ENCODE data around the gene NRG3. TPM values are rescaled to one million over a fixed set of nuclear protein-coding genes. Genes with fewer than 3 reads are reported as not detected.

Gene NRG3
- total RNA-seq, 4 donors from 2014 or later, result 0.32 to 1.4 TPM; not detected in 2

DNA sequence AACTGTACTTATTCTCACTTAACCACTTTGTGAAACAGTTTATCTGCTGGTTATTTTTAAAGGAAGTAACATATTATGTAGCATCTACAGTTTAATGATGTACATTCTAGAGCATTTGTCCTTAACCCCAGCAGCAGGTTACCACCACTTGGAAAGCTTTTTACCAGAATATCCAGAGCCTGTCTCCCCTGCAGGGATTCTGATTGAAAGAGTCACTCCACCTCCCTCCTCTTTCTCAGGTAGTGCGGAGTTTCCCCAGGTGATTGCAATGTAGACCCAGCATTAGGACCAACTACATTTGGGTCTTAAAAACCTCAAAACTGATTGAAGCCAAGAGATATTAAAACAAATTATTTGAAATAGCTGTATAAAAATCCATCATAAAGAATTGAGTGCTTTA is 53.1 kb downstream of the NRG3 start:
- Histone ChIP-seq H3K36me3 (no peaks in the 10 kb centered on the region), H3K27ac (no peak overlapping the region), H3K9me3 (no peaks in the 10 kb centered on the region), H3K27me3 (no peaks in the 10 kb centered on the region), H3K4me1 (no peaks in the 10 kb centered on the region), H3K4me3 (no peak overlapping the region)
- DNase-seq, result no peak
- intact Hi-C loops (cut with DNase I; ENCODE audit: low total_unique reads) (no loop called here), in situ Hi-C loops (cut with MboI; ENCODE audit: low pct_ligation_motif_present in 1 of 4, low pct_unique_long_range_greater_than_20kb in 1 of 4, low sequenced_read_pairs in 3 of 4) (no loop called here)
- TF ChIP-seq EP300 (IDR thresholded peaks at IDR 0.05; ENCODE audit: low read depth) (no peak), POLR2AphosphoS5 (IDR thresholded peaks at IDR 0.05) (no peak), POLR2A (IDR thresholded peaks at IDR 0.05) (no peak)
- TF ChIP-seq, protein P1, sequence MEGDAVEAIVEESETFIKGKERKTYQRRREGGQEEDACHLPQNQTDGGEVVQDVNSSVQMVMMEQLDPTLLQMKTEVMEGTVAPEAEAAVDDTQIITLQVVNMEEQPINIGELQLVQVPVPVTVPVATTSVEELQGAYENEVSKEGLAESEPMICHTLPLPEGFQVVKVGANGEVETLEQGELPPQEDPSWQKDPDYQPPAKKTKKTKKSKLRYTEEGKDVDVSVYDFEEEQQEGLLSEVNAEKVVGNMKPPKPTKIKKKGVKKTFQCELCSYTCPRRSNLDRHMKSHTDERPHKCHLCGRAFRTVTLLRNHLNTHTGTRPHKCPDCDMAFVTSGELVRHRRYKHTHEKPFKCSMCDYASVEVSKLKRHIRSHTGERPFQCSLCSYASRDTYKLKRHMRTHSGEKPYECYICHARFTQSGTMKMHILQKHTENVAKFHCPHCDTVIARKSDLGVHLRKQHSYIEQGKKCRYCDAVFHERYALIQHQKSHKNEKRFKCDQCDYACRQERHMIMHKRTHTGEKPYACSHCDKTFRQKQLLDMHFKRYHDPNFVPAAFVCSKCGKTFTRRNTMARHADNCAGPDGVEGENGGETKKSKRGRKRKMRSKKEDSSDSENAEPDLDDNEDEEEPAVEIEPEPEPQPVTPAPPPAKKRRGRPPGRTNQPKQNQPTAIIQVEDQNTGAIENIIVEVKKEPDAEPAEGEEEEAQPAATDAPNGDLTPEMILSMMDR (IDR thresholded peaks at IDR 0.05), result no peak
- 97 to 100% methylated on average over 1 of the region's 1 CpG for WGBS, 2 donors (ENCODE audit: low coverage in 1 of 2)

DNA sequence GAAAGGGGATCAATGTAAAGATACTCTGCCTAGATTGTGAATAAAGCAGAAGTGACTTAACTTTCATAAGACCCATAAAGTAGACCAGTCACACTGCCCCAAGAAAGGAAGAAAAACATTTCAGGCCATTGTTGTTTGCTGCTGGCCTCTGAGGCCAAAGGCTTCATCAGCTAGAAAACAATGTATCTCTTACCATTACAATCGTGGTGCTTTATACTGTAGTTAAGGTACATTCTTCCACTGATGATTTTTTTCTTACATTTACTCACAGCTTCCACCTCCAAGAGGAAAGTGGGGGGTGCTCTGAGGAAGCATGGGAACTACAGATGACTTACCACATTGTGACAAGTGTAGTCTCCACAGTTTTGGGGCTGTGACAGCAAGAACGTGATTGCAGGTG is 68.6 kb downstream of the NRG3 start:
- 53 to 69% methylated on average over 2 of the region's 2 CpGs for WGBS, 2 donors (ENCODE audit: low coverage in 1 of 2)
- H3K27ac ChIP-seq, result no peak overlapping the region
- intact Hi-C loops (cut with DNase I; ENCODE audit: low total_unique reads) (loop anchor here (5.0 kb wide), 1 partner anchor 211 kb away; no protein-coding TSS in a partner anchor), in situ Hi-C loops (cut with MboI; ENCODE audit: low pct_ligation_motif_present in 1 of 4, low pct_unique_long_range_greater_than_20kb in 1 of 4, low sequenced_read_pairs in 3 of 4) (no loop called here)
- no peak overlapping the region for H3K4me3 ChIP-seq
- H3K9me3 ChIP-seq, result no peaks in the 10 kb centered on the region
- H3K4me1 ChIP-seq, result no peaks in the 10 kb centered on the region
- H3K27me3 ChIP-seq, result no peaks in the 10 kb centered on the region
- DNase-seq, result no peak
- TF ChIP-seq EP300 (IDR thresholded peaks at IDR 0.05; ENCODE audit: low read depth) (no peak), POLR2AphosphoS5 (IDR thresholded peaks at IDR 0.05) (no peak), POLR2A (IDR thresholded peaks at IDR 0.05) (no peak)
- TF ChIP-seq, protein P1 (IDR thresholded peaks at IDR 0.05), result no peak
- no peaks in the 10 kb centered on the region for H3K36me3 ChIP-seq

DNA sequence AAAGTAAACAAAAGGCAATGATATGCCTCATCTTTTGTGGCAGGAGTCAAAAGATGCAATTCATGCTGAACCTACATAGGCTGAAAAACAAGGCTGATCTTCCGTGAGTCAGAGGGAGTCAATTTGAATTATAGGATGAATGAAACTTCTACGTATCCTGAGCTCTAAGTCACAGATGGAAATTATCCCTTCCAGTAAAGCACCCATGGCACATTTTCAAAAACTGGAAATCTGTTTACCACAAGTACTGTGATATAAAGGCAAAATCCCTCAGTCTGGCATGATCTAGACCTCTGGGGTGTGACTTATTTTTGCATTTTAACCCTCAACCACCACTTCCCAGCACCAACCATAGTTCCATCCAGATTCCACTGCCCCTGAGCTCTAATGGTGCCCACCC is 69.6 kb downstream of the NRG3 start:
- intact Hi-C loops (cut with DNase I; ENCODE audit: low total_unique reads), result loop anchor here (5.0 kb wide), 1 partner anchor 212 kb away; no protein-coding TSS in a partner anchor
- Histone ChIP-seq H3K36me3 (no peaks in the 10 kb centered on the region), H3K4me1 (no peaks in the 10 kb centered on the region), H3K27ac (no peak overlapping the region), H3K9me3 (no peaks in the 10 kb centered on the region), H3K4me3 (no peak overlapping the region), H3K27me3 (no peaks in the 10 kb centered on the region)
- 63 to 76% methylated on average over 2 of the region's 2 CpGs for WGBS, 2 donors (ENCODE audit: low coverage in 1 of 2)
- in situ Hi-C loops (cut with MboI; ENCODE audit: low pct_ligation_motif_present in 1 of 4, low pct_unique_long_range_greater_than_20kb in 1 of 4, low sequenced_read_pairs in 3 of 4), result no loop called here
- DNase-seq, result no peak
- TF ChIP-seq POLR2A (IDR thresholded peaks at IDR 0.05) (no peak), EP300 (IDR thresholded peaks at IDR 0.05; ENCODE audit: low read depth) (no peak), POLR2AphosphoS5 (IDR thresholded peaks at IDR 0.05) (no peak)
- TF ChIP-seq, protein P1 (IDR thresholded peaks at IDR 0.05), result no peak

DNA sequence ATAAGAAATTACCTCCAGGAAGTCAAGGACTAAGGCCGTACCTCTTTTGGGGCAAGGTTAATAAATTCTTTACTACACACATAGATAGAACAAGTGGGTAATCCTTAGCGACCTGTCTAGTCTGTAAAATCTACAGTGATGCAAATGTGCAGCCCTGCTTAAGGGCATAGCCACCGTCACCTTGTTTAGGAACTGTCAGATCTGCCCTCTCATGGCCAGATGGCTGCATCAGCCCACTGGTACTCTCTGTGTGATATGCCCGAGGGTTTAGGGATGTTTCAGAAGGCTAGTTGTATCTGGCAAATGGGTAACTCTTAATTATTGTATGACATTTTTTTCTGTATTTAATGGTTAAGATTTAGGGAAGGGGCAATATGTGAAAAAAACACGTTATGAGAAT is 74.3 kb downstream of the NRG3 start:
- in situ Hi-C loops (cut with MboI; ENCODE audit: low pct_ligation_motif_present in 1 of 4, low pct_unique_long_range_greater_than_20kb in 1 of 4, low sequenced_read_pairs in 3 of 4), result no loop called here
- no peaks in the 10 kb centered on the region for H3K4me1 ChIP-seq
- H3K27ac ChIP-seq, result no peak overlapping the region
- TF ChIP-seq EP300 (IDR thresholded peaks at IDR 0.05; ENCODE audit: low read depth), result no peak
- H3K9me3 ChIP-seq, result no peaks in the 10 kb centered on the region
- no peaks in the 10 kb centered on the region for H3K36me3 ChIP-seq
- H3K27me3 ChIP-seq, result no peaks in the 10 kb centered on the region
- no peak overlapping the region for H3K4me3 ChIP-seq
- intact Hi-C loops (cut with DNase I; ENCODE audit: low total_unique reads), result no loop called here
- DNase-seq, result no peak
- 60 to 64% methylated on average over 5 of the region's 5 CpGs for WGBS, 2 donors (ENCODE audit: low coverage in 1 of 2)

DNA sequence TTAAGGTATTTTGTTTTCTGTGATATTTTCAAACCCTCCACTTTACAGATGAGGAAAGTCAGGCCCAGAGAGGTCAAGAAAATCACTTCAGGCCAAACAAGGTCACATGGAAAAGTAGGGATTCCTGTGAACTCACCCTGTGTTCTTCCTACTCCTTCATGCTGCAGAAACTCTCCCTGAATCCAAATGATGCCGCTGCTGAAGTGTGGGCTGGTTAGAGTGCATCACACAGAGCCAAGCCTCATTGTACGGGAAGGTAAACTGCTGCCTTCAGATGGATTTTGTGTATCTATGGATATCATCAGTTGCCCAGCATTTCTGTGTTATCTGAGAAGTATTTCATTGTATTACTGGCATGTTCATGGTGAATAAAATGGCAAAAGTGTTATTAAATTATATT is 75.4 kb downstream of the NRG3 start:
- DNase-seq, result no peak
- Histone ChIP-seq H3K27ac (no peak overlapping the region), H3K4me1 (no peaks in the 10 kb centered on the region), H3K4me3 (no peak overlapping the region), H3K9me3 (no peaks in the 10 kb centered on the region), H3K36me3 (no peaks in the 10 kb centered on the region), H3K27me3 (no peaks in the 10 kb centered on the region)
- in situ Hi-C loops (cut with MboI; ENCODE audit: low pct_ligation_motif_present in 1 of 4, low pct_unique_long_range_greater_than_20kb in 1 of 4, low sequenced_read_pairs in 3 of 4) (no loop called here), intact Hi-C loops (cut with DNase I; ENCODE audit: low total_unique reads) (no loop called here)
- 70 to 72% methylated on average over 2 of the region's 2 CpGs for WGBS, 2 donors (ENCODE audit: low coverage in 1 of 2)
- TF ChIP-seq EP300 (IDR thresholded peaks at IDR 0.05; ENCODE audit: low read depth) (no peak), POLR2A (IDR thresholded peaks at IDR 0.05) (no peak), POLR2AphosphoS5 (IDR thresholded peaks at IDR 0.05) (no peak)
- TF ChIP-seq, protein P1 (IDR thresholded peaks at IDR 0.05), result no peak

All from transverse colon (tissue), 4 donors.